NCI-H748 treated with DMSO at 0.1 percent for 48 hours (cell line): ENCODE results near the gene PRRX2.

Experiments
- DNase-seq: peaks from one replicate; lab custom pipeline; 2025; lab: John Stamatoyannopoulos, UW

PRRX2 gene

DNA sequence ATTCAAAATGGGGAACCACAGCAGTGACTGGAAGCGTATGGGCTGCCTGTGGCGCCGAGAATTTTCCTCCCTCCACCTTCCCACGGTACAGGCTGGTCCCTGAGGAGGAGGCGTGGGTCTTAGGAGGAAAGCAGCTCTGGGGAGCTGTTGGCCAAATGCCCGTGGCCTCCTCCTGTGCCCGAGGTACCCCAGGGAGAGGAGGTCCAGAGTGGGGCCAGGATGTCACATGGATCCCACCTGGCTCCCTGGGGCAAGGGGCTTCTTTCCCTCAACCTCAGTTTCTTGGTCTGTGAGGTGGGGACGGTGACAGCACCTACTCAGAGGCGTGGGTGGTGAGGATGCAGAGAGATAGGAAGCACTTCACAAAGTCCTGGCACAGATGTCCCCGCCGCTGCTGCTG, 16.5 kb downstream of the PRRX2 start:
- DNase-seq = no peak

DNA sequence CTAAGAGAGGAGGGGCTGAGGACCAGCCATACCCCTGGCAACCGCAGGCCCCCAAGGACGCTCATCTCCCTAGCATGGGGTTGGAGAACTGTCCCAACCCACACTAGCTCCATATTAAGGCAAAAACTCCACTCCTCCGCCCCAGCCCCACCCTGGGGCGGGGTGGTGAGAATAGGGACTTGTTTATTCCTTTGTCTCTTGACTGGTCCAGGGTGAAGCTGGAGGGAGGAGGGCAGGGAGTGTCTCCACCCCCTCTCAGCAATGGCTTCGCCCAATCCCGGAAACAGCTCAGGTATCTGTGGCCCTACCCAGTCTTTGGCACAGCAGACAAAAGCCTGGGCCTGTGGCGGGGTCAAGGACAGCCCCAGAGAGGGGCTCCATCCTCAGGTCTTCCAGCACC, 16.9 kb downstream of the PRRX2 start:
- DNase-seq = no peak

GRCh38 chr9:129685220-129685932, 19.9 kb downstream of the PRRX2 start:
- DNase-seq = no peak

DNA sequence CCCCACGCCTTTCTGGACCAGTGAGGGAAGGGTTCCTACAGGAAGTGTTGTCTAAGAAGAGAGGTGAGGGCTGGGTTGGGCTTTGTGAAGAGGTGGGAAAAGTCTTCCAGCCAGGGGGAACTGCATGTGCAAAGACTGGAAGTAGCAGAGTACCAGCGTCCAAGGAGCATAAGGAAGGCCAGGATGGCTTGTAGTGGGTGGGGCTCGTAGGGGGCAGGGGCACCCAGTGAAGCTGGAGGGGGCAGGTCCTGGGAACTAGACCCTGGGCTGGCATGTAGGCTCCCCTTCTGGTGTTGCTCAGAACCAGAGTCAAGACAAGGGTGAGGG, 20.4 kb downstream of the PRRX2 start:
- no peak for DNase-seq

DNA sequence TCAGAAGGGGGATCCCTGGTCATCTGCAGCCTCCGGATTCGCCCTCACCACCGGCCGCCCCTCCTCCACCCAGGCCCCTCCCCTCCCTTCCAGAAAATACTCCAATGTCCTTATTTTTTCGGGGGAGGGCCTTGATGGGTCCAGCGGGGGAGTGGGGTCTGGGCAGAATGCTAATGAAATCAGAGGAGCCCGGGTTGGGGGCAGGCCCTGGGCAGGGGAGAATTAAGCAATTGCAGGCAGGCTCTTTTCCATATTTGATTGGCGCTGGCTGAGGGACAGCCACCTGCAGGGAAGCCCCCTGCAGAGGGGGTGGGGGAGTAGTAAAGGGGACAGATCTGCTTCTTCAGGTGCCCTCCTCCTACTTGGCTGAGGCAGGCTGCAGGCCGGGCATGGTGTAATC, 21.3 kb downstream of the PRRX2 start:
- no peak for DNase-seq

DNA sequence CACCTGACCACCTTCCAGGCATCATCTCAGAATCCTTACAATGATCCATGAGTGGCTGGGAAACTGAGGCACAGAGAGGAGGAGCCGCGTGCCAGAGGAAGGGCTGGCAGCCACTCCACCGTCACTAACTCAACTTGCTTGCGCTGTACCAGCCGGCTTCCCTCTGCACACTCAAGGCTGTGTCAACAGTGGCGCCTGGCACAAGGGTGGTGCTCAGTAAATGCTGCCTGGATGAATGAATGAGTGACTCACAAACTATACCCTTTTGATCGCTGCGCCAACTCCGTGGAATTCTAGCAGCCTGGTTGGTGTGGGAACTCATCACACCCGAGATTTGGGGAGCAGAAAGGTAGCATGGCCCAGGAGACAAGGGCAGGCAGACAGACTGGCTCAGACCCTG, 21.9 kb downstream of the PRRX2 start:
- DNase-seq = no peak

- no peak for DNase-seq
Measured at GRCh38 chr9:129688285-129689043, 23.0 kb downstream of the PRRX2 start.

DNA sequence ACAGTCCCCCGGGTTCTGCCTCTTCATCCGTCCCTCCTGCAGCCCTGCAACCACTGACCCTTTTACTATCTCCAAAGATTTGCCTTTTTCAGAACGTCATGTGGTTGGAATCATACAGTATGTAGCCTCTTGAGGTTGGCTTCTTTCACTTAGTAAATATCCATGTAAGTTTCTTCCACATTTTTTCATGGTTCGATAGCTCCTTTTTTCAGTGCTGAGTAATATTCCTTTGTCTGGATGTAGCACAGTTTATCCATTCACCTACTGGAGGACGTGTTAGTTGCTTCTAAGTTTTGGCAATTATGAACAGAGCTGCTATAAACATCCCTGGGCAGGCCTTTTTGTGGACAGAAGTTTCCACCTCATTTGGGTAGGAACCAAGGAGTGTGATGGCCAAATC, 27.1 kb downstream of the PRRX2 start:
- DNase-seq = no peak

DNA sequence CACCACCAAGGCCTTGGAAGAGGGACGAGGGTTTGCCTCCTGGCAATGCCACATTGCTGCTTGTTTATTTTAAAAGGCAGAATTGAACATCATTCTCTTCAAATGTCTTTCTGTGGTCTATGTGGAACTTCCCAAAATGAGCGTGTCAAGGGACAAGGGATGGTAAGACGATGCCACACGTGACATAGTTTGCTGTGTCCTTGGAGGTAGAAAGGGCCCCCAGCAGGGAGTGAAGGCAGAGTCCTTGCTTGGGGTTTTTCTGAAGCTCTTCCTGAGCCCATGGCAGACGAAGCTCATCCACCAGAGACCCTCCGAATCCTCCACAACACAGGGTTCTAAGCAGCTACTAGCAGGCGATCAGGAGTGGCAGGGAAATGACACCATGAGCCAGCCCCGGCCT, 28.3 kb downstream of the PRRX2 start:
- no peak for DNase-seq

DNA sequence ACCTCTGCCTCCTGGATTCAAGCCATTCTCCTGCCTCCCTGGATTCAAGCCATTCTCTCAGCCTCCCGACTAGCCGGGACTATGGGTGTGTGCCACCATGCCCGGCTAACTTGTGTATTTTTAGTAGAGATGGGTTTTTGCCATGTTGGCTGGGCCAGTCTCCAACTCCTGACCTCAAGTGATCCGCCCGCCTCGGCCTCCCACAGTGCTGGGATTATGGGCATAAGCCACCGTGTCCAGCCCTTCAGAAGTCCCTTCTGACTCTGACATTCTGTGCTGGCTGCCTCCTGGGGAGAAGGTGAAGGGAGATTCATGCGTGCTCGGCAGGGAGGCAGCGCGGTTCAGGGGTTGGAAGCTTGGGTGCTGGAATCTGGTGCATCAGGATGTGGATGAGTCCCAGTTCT, 28.8 kb downstream of the PRRX2 start:
- DNase-seq = no peak

GRCh38 chr9:129695870-129696269, 30.4 kb downstream of the PRRX2 start:
- DNase-seq = no peak

DNA sequence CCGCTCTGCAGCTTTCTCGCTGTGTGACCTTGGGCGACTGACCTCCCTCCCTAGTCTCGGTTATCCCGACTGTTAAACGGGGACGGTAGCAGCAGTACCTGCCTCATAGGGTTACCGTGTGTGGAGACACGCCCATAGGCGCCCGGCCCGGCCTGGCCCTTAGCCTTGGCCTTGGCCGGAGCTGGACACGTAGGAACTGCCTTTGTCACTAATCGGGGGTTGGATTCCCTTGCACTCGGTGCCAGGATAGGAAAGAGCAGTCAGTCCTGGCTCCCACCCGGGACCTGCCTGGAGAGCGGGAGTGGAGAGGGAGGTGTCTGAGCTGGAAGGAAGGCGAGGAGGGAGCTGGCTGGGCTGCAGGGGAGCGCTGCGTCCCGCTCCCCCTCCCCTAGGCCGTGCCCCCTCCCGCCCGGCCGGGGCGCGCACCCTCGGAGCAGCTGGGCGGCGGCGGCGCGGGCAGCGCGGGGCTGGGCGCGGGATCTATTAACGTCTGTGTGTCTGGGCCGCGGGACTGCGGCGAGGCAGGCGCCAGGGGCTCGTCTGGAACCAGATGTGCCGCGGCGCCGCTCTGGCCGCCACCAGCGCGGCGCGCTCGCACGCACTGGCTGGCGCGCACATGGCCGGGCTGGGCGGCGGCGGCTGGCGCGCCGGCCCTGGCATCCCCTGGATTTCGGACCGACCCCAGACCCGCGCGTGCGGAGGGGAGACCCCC, 31.7 kb downstream of the PRRX2 start:
- no peak for DNase-seq

DNA sequence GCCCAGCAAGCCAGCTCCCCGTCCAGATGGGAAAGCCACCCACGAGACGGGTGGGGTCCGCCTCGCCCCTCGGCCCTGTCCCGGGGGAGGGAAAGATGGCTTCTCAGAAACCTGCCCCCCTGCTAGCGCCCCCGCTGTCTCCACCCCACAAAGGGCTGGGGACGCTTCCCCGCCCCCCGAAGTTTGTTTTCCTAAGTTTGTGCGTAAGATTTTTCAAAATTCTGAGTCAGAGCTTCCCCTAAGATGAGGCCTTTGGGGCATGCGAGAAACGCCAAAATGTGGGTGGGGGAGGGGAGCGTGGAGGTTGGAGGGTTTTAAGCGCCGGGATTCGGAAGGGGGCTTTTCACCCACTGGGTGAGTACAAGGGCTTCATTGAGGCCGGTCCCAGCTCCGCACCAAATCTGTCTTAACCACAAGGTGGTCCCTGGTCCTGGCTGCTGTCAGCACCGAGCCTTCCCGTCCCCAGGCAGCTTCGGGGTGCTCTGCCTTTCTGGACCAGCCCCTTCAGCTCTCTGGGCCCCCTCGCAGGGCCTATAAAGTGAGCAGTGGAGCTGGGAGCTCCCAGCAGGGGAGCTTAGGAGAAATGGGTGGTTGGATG, 32.3 kb downstream of the PRRX2 start:
- no peak for DNase-seq

GRCh38 chr9:129698254-129698757, 32.9 kb downstream of the PRRX2 start:
- DNase-seq = no peak

- no peak for DNase-seq
Measured at GRCh38 chr9:129701054-129701453, 35.6 kb downstream of the PRRX2 start.

DNA sequence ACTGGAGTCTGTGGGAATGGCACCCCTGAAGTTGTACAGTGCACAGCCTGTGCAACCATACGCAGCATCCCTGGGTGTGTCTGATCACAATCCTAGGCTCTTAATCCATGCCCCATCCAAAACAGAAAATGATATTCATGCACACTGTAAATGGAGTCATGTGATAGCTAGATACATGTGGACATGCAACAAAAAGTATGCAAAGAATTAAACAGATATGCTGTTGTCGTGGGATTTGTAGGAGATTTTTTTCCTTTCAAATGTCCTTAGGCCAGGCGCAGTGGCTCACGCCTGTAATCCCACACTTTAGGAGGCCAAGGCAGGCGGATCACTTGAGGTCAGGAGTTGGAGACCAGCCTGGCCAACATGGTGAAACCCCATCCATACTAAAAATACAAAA, 36.1 kb downstream of the PRRX2 start:
- no peak for DNase-seq

- no peak for DNase-seq
Measured at GRCh38 chr9:129702589-129703520, 37.4 kb downstream of the PRRX2 start.

DNA sequence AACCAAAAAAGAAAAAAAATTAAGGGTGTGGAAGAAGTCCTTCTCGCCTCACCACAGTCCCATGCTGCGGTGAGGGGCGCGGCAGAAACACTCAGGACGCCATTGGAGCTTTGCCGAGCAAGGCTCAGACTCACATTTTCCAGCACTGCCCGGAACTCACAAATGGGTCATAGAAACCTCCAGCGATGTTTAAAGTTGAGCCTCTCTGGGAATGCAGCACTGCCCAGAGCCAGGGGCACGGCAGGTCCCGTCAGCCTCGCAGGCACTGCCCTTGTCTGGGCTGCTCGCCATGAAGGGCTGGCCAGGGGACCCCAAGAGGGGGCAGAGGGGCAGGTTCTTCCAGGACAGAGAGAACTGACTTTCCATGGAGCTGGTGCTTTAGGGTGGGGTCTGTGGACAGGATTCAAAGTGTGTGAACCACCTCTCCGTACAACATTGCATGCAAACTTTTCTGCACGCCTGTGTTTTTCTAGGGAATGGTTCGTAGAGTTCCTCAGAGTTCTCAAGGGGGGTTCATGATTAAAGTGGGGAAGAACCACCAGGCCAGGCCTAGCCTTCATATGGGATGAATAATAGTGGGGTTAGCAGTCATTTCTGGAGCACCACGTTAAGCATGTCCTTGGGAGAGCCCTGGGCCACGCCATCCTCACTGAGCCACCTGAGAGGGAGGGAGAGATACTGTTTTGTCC, 38.4 kb downstream of the PRRX2 start:
- DNase-seq = no peak

- DNase-seq = no peak
Measured at GRCh38 chr9:129704807-129705206, 39.4 kb downstream of the PRRX2 start.

DNA sequence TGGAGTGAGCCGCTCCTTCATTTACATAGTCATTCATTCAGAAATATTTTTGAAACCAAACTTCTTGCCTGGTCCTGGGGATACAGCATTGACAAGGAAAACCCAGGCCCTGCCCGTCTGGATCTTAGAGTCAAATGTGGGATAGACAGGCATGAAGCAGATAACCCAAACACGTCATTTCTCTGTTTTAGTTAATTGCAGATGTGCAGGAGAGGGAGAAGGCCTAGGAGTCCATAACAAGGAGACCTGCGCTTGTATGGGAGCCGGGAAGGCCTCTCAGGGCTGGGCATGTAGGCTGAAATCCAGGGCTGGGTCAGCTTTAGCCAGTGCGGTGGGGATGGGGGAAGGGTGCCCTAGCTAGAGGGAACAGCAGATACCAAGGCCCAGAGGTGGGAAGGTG, 43.3 kb downstream of the PRRX2 start:
- DNase-seq = no peak
